Nephron progenitor cell (in vitro differentiated cells): ENCODE data around the gene GALNT14.

Source experiments
- DNase-seq: peaks from one replicate; pipeline ENCODE4 v3.0.0; 2021
- H3K27ac Mint-ChIP-seq: 2 replicates; pipeline ENCODE4 v1.8.0; 2021; ENCODE audit warnings: mild to moderate bottlenecking, moderate library complexity, mixed read lengths
- H3K27me3 Mint-ChIP-seq: 2 replicates; pipeline ENCODE4 v1.8.0; 2021; ENCODE audit warnings: mild to moderate bottlenecking, low read depth, mixed read lengths; ENCODE audit not compliant: poor library complexity
- H3K36me3 Mint-ChIP-seq: 2 replicates; pipeline ENCODE4 v1.8.0; 2021; ENCODE audit warnings: low read depth, mixed read lengths
- H3K4me1 Mint-ChIP-seq: 2 replicates; pipeline ENCODE4 v1.8.0; 2021; ENCODE audit warnings: mixed read lengths
- H3K4me3 Mint-ChIP-seq: 2 replicates; pipeline ENCODE4 v1.8.0; 2021; ENCODE audit warnings: mild to moderate bottlenecking, moderate library complexity, mixed read lengths
- H3K9me3 Mint-ChIP-seq: 2 replicates; pipeline ENCODE4 v1.8.0; 2021; ENCODE audit warnings: mild to moderate bottlenecking, moderate library complexity, mixed read lengths
- CTCF ChIP-seq: fragments of 200-600 bp; sonication (generic); IDR thresholded peaks from 2 replicates; pipeline ENCODE4 v1.5.0; 2021; ENCODE audit warnings: antibody characterized with exemption

The GALNT14 gene

GRCh38 chr2:31081492-31081891, 56.7 kb downstream of the GALNT14 start:
- Mint-ChIP-seq H3K27me3 (peaks cover 5% of the 10 kb centered on the region), H3K4me3 (no peak overlapping the region), H3K27ac (no peak overlapping the region), H3K4me1 (peaks cover 23% of the 10 kb centered on the region), H3K36me3 (no peaks in the 10 kb centered on the region), H3K9me3 (no peaks in the 10 kb centered on the region)
- DNase-seq, result no peak
- no peak for TF ChIP-seq CTCF

- no peak overlapping the region for H3K4me3 Mint-ChIP-seq
- no peaks in the 10 kb centered on the region for H3K9me3 Mint-ChIP-seq
- H3K27ac Mint-ChIP-seq, result no peak overlapping the region
- H3K4me1 Mint-ChIP-seq, result peaks cover 21% of the 10 kb centered on the region
- H3K27me3 Mint-ChIP-seq, result peaks cover 5% of the 10 kb centered on the region
- no peaks in the 10 kb centered on the region for H3K36me3 Mint-ChIP-seq
- TF ChIP-seq CTCF, result no peak
- no peak for DNase-seq
Observed at GRCh38 chr2:31080361-31080760, 57.9 kb downstream of the GALNT14 start.

GRCh38 chr2:31079665-31080064, 58.6 kb downstream of the GALNT14 start:
- Mint-ChIP-seq H3K27me3 (peaks cover 6% of the 10 kb centered on the region), H3K4me1 (peaks cover 23% of the 10 kb centered on the region), H3K9me3 (no peaks in the 10 kb centered on the region), H3K27ac (no peak overlapping the region), H3K4me3 (no peak overlapping the region), H3K36me3 (no peaks in the 10 kb centered on the region)
- TF ChIP-seq CTCF, result peak; percentile 54
- DNase-seq, result peak; percentile 59

GRCh38 chr2:31078579-31079105, 59.6 kb downstream of the GALNT14 start:
- Mint-ChIP-seq H3K27me3 (peaks cover 11% of the 10 kb centered on the region), H3K36me3 (no peaks in the 10 kb centered on the region), H3K27ac (no peak overlapping the region), H3K4me1 (peaks cover 17% of the 10 kb centered on the region), H3K9me3 (no peaks in the 10 kb centered on the region), H3K4me3 (no peak overlapping the region)
- no peak for TF ChIP-seq CTCF
- no peak for DNase-seq

- no peak for DNase-seq
- peaks cover 14% of the 10 kb centered on the region for H3K27me3 Mint-ChIP-seq
- peaks cover 11% of the 10 kb centered on the region for H3K4me1 Mint-ChIP-seq
- TF ChIP-seq CTCF, result no peak
- no peaks in the 10 kb centered on the region for H3K36me3 Mint-ChIP-seq
- H3K27ac Mint-ChIP-seq, result no peak overlapping the region
- H3K4me3 Mint-ChIP-seq, result no peak overlapping the region
- H3K9me3 Mint-ChIP-seq, result no peaks in the 10 kb centered on the region
Observed at GRCh38 chr2:31078011-31078410, 60.2 kb downstream of the GALNT14 start.

GRCh38 chr2:31075941-31076590, 62.2 kb downstream of the GALNT14 start:
- Mint-ChIP-seq H3K27ac (no peak overlapping the region), H3K4me3 (no peak overlapping the region), H3K9me3 (no peaks in the 10 kb centered on the region), H3K36me3 (no peaks in the 10 kb centered on the region), H3K4me1 (peaks cover 25% of the 10 kb centered on the region), H3K27me3 (peaks cover 15% of the 10 kb centered on the region)
- no peak for DNase-seq
- TF ChIP-seq CTCF, result no peak
